NB4 (cell line): ENCODE results near the gene PRORP.

ENCODE experiments used
- DNase-seq: peaks from one replicate; pipeline ENCODE4 v3.0.0; 2010; ENCODE audit warnings: low read depth
- H3K4me3 ChIP-seq: one replicate; pipeline ENCODE4 v1.5.1; 2011; ENCODE audit warnings: mild to moderate bottlenecking, low read depth, low read length, moderate library complexity
- MYC ChIP-seq: IDR thresholded peaks from 2 replicates; pipeline ENCODE4 v1.6.1; 2011; ENCODE audit warnings: low read depth, low read length
- POLR2A ChIP-seq: IDR thresholded peaks from 2 replicates; pipeline ENCODE4 v1.6.1; 2011; ENCODE audit warnings: mild to moderate bottlenecking; ENCODE audit not compliant: insufficient read length; ENCODE audit errors: extremely low read depth
- TF ChIP-seq, protein P1 (sequence below): IDR thresholded peaks from 2 replicates; pipeline ENCODE4 v1.6.1; 2011; ENCODE audit warnings: low read depth, low read length
- TF ChIP-seq, protein P2 (sequence below): IDR thresholded peaks from one replicate; pipeline ENCODE4 v1.5.1; 2012; ENCODE audit warnings: low read depth, low read length

PRORP gene

DNA sequence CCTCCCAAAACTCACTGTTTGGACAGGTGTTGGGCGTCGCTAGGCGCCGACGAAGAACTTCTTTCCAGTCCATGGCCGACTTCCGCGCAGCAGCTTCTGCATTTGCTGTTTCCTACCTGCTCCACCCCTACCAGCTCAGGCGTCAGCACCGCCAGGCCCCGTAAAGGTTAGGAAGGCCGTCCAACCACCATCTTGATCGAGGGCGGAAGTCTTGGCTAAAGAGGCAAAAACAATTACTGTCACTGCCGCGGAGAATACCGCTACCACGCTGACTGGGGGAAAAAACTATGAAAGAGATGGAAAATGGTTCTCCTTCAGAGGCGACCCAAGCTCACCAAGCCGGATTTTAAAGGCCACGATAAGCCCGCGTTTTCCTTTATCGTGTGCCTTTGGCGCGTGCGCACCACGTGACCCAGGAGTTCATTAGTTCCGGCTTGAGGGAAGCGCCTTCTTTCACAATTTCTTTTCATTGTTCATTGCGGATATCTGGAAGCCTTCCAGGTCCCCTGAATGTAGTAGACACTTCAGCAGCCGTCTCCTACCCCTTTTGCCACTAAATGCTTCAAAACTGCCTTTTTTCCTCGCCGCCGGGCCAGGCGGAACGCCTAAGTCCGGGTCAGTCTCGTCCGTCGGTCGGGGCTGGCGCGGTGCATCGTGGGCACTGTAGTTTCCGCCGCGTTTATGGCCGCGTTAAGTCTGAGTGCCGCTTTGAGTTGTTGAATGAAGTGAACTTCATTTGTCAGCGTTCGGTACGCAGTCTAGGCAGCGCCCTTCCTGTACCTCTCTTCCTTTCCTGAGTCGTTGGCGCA is at the start of gene PRORP, which contains the start of gene PPP2R3C:
TSS of gene PRORP (plus strand) at position 666 of the 809 bp plus-strand sequence. CDS start 694 bp downstream, outside the sequence.
TSS of gene PPP2R3C (minus strand) at position 104 of the 809 bp plus-strand sequence. CDS start at position 73, 31 bp downstream.
- H3K4me3 ChIP-seq, result peak within 1 kb of the TSS; percentile 78
- TF ChIP-seq MYC (peak; percentile 94), POLR2A (peak; percentile 57)
- TF ChIP-seq, protein P1, sequence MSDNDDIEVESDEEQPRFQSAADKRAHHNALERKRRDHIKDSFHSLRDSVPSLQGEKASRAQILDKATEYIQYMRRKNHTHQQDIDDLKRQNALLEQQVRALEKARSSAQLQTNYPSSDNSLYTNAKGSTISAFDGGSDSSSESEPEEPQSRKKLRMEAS, result peak; percentile 98
- TF ChIP-seq, protein P2, sequence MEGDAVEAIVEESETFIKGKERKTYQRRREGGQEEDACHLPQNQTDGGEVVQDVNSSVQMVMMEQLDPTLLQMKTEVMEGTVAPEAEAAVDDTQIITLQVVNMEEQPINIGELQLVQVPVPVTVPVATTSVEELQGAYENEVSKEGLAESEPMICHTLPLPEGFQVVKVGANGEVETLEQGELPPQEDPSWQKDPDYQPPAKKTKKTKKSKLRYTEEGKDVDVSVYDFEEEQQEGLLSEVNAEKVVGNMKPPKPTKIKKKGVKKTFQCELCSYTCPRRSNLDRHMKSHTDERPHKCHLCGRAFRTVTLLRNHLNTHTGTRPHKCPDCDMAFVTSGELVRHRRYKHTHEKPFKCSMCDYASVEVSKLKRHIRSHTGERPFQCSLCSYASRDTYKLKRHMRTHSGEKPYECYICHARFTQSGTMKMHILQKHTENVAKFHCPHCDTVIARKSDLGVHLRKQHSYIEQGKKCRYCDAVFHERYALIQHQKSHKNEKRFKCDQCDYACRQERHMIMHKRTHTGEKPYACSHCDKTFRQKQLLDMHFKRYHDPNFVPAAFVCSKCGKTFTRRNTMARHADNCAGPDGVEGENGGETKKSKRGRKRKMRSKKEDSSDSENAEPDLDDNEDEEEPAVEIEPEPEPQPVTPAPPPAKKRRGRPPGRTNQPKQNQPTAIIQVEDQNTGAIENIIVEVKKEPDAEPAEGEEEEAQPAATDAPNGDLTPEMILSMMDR, result no peak
- peak; percentile 94 for DNase-seq

DNA sequence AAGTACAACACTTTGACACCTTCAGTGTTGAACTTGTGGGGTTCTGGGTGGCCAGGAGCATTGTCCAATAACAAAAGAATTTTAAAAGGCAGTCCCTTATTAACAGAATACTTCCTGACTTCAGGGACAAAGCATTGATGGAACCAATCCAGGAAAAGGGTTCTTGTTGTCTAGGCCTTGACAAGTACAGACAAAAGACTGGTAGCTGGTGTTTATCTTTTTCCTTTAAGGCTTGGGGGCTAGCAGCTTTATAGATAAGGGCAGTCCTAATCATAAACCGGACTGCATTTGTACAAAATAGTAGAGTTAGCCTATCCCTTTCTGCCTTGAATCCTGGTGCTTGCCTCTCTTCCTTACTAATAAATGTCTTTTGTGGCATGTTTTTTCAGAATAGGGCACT is 48.9 kb upstream of the PRORP start:
- DNase-seq, result no peak
- TF ChIP-seq, protein P2, result no peak
- TF ChIP-seq, protein P1, result no peak
- TF ChIP-seq POLR2A, result no peak
- TF ChIP-seq MYC, result no peak
- H3K4me3 ChIP-seq, result no peak overlapping the region

DNA sequence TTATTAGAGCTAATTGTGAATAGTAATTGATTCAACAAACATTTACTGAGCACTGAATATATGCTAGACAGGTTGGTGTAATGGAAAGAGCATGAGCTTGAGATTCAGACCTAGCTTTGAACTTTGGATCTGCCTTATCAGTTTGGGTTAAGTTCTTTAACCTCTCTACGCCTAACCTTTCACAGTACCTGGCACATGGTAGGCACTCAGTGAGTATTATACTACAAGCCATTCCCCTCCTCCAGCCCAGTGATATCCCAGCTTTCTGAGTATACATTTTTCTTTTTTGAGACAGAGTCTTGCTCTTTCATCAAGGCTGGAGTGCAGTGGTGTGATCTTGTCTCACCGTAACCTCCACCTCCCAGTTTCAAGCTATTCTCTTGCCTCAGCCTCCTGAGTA is 44.3 kb upstream of the PRORP start:
- DNase-seq, result no peak
- TF ChIP-seq, protein P2, result no peak
- TF ChIP-seq MYC (no peak), POLR2A (no peak)
- TF ChIP-seq, protein P1, result no peak
- no peak overlapping the region for H3K4me3 ChIP-seq

DNA sequence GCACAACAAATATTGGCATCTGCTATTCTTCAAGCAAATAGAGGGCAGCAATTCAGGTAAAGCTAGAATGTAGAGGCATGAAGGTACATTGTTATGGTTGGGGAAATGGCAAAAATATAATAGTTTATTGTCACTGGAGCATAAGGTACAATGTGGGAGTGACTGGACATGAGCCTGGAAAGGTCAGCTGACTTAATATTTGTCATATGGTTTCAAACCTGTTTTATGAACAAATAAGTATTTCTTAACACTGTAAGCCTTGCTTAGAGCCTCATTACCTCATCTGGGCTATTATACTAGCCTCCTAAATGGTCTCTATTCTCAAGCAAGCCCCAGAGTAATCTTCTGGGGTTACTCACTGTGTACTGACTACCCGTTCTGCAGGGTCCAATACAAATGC is 42.6 kb upstream of the PRORP start:
- DNase-seq, result no peak
- H3K4me3 ChIP-seq, result no peak overlapping the region
- TF ChIP-seq POLR2A (no peak), MYC (no peak)
- TF ChIP-seq, protein P1, result no peak
- TF ChIP-seq, protein P2, result no peak

DNA sequence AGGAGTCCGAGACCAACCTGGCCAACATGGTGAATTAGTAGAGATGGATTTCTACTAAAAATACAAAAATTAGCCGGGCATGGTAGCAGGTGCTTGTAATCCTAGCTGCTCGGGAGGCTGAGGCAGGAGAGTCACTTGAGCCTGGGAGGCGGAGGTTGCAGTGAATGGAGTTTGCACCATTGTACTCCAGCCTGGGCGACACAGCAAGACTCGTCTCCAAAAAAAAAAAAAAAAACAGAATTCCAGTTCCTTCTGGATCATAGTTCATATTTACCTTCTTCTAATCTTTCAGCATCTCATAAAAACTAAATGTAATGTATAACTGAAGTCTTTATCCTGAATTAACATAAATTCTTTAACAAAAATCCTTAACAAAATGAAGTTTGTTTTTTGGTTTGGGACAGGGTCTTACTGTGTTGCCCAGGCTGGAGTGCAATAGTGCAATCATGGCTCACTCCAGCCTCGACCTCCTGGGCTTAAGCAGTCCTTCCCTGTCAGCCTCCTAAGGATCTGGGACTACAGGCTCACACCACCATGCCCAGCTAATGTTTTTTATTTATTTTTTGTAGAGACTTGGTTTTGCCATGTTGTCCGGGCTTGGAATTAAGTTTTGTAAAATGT is 38.7 kb upstream of the PRORP start:
- TF ChIP-seq POLR2A (no peak), MYC (no peak)
- TF ChIP-seq, protein P1, result no peak
- no peak for DNase-seq
- H3K4me3 ChIP-seq, result no peak overlapping the region

DNA sequence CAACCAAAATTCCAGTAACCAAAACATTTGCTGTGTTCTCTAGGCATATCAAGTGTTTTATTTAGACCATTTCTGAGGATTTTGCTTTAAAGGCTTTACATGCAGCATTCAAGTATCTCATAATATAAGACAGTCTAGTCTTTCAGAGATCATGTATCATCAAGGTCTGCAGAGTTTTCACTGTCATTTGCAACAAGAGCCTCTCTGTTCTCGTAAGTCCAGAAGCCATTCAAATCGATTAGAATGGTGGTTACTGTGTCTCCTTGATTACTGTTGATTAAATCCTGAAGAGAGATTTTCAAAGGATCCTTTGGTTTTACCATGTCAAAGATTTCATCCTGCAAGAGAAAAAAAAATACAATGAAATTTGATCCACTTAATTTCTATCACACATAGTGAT is 36.9 kb upstream of the PRORP start:
- TF ChIP-seq, protein P2, result no peak
- TF ChIP-seq, protein P1, result no peak
- TF ChIP-seq POLR2A (no peak), MYC (no peak)
- no peak for DNase-seq
- H3K4me3 ChIP-seq, result no peak overlapping the region
